ENCODE data around the gene C19orf12.

C19orf12 gene

GRCh38 chr19:29658221-29658991 lies 56.7 kb downstream of the C19orf12 start:
- DNase-seq: no peak

GRCh38 chr19:29655648-29656335 lies 59.3 kb downstream of the C19orf12 start:
- no peak for DNase-seq

DNA sequence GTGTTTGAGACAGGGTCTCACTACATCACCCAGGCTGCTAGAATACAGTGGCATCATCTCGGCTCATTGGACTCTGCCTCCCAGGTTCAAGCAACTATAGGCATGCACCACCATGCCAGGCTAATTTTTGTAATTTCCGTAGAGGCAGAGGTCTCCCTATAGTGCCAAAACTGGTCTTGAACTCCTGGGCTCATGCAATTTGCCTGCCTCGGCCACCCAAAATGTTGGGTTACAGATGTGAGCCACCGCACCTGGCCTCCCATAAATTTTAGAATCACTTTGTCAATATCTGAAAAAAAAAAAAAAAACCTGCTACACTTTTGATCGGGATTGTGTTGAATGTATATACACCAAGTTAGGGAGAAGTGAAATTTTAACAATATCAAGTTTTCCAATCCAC lies 61.7 kb downstream of the C19orf12 start:
- no peak for DNase-seq

DNA sequence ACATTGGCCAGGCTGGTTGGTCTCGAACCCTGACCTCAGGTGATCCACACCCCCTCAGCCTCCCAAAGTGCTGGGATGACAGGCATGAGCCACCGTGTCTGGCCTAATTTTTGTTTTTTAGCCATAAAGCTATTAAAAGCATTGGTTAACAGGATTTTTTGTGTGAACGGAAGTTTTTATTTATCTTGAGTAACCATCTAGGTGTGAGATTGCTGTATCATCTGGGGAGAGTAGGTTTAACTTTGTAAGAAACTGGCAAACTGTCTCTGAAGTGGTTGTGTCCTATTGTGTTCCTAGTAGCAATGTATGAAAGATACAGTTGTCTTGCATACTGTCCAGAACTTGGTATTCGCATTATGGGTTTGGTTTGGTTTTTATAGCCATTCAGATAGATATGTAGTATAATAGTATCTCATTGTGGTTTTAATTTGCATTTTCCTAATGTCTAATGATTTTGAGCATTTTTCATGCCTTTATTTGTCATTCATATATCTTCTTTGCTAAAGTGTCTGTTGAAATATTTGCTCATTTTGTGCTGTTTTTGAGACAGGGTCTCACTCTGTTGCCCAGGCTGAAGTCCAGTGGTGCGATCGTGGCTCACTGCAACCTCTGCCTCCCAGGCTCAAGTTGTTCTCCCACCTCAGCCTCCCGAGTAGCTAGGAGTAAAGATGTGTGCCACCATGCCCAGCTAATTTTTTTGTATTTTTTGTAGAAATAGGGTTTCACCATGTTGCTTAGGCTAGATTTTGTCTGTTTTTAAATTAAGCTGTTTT lies 63.3 kb downstream of the C19orf12 start:
- no peak for DNase-seq

DNA sequence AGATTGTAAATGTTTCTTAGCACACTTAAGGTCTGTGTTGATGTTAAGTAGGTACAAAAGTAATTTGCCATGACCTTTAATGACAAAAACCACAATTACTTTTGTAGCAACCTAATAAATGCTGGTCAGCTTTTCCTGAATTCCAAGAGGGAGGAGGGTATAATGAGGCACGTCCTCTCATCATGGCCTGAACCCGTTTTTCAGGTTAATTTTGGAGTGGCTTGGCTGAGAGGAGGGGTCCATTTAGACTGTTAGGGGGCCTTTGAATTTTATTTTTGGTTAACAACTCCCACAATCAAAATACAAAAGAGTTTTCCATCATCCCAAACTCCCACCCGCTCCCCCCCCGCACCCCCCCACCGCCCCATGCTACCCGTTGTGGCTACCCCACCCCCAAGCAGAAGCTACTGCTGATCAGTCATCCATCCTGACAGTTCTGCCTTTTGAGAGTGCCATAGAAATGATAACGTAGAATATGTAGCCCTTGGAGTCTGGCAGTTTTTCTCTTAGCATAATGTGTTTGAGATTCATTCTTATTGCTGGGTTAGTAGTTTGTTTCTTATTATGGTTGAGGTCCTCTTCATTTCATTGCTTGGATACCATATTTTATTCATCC lies 64.2 kb downstream of the C19orf12 start:
- no peak for DNase-seq

All from islet precursor cell (in vitro differentiated cells).